Tracheal epithelial cell (primary cell): Measurements from ENCODE around the gene IFI6. TPM values are rescaled to one million over a fixed set of nuclear protein-coding genes. Genes with fewer than 3 reads are reported as not detected.

Source experiments
- total RNA-seq: library from RNA; depleted of rRNA; stranded (reverse); fragments of >200 nt; gene quantifications from 2 replicates; pipeline ENCODE4 v1.2.1, GENCODE V29; 2014

IFI6 gene, protein sequence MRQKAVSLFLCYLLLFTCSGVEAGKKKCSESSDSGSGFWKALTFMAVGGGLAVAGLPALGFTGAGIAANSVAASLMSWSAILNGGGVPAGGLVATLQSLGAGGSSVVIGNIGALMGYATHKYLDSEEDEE
- 3.6 and 24.1 TPM in 2 replicates for total RNA-seq

DNA sequence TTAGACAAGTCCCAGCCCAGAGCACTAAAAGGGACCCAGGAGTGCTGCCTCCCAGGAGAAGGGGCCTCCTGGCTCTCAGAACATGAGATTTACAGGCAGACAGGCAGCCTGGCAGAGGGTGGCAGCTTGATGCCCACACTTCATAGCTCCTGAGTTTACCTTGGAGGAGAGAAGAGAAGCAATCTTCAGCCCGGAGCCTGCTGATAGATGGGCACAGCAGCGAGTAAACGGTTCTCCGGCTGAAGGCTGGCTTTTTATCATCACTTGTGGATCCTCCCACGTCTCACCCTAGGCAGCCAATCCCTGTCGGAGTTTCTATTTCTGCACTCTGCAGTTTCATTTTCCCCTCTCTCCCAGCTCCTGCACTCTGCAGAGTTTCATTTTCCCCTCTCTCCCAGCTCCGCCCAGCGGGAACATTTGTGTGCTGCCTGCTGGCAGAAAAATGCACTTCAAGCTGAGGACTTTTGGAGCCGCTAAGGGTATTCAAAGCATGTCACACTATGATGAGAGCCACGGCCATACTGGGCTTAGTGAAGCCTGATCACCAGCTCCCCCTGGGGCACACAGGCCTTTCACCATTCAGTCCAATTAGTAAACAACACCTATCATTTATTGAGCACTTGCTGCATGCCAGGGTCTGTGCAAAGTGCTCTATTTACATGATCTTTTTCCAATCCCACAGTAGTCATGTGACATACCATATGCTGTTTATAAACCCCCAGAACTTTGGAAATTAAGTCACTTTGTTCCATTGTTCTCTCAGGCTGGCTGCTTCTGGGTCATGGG, at the start of gene IFI6:
Gene IFI6, minus strand, starts transcription at position 229 of the 786 bp plus-strand sequence. CDS start 2,878 bp downstream, outside the sequence.

DNA sequence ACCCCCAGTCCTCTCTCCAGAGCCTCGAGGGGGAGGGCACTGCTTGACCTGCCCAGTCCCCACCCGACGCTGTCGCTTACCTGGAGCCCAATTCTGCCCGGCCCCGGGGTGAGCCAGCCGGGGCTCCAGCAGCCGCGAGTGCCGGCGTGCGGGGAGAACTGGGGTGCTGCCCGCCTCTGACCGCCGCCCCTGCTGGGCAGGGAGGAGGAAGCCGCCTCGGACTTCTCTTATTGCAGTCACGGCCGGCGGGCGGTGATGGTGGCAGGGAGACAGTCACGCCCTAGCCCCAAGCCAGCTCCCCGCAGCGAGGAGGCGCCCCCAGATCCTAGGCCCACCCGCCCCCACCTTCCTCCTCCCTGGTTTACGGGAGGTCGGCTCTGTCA, 37.0 kb downstream of the IFI6 start, which contains the start of gene FGR:
Gene FGR, minus strand, starts transcription at position 201 of the 383 bp plus-strand sequence. CDS start 11,269 bp downstream, outside the sequence.

Other genes starting within 250 kb of the IFI6 start
- 27.5 and 49.4 TPM in 2 replicates for gene WASF2, start 182.0 kb downstream of the IFI6 start, total RNA-seq
- gene AHDC1, start 68.0 kb downstream of the IFI6 start, total RNA-seq = 13.0 and 13.3 TPM in 2 replicates
- gene FGR, start 37.0 kb downstream of the IFI6 start, total RNA-seq = 0.64 and 0.72 TPM in 2 replicates
- 10.6 and 13.9 TPM in 2 replicates for gene FAM76A, start 53.8 kb upstream of the IFI6 start, total RNA-seq
- 44.8 and 71.1 TPM in 2 replicates for gene STX12, start 101.0 kb upstream of the IFI6 start, total RNA-seq
- 40.5 and 46.0 TPM in 2 replicates for gene PPP1R8, start 158.6 kb upstream of the IFI6 start, total RNA-seq
- gene THEMIS2, start 200.4 kb upstream of the IFI6 start, total RNA-seq = 8.1 and 18.6 TPM in 2 replicates
- 24.1 and 26.0 TPM in 2 replicates for gene RPA2, start 242.4 kb upstream of the IFI6 start, total RNA-seq